GM12875 (cell line): ENCODE results near the gene NAALADL2.

Experiments used
- H3K4me3 ChIP-seq: one replicate; pipeline ENCODE4 v1.5.1; 2011; ENCODE audit warnings: low read depth, low read length, control low read depth
- TF ChIP-seq, protein P1 (sequence below): IDR thresholded peaks from 2 replicates; pipeline ENCODE4 v1.5.1; 2011; ENCODE audit warnings: low read depth, mild to moderate bottlenecking, control low read depth, inconsistent platforms, low read length, moderate library complexity, borderline replicate concordance; ENCODE audit not compliant: insufficient read depth

Gene NAALADL2

DNA sequence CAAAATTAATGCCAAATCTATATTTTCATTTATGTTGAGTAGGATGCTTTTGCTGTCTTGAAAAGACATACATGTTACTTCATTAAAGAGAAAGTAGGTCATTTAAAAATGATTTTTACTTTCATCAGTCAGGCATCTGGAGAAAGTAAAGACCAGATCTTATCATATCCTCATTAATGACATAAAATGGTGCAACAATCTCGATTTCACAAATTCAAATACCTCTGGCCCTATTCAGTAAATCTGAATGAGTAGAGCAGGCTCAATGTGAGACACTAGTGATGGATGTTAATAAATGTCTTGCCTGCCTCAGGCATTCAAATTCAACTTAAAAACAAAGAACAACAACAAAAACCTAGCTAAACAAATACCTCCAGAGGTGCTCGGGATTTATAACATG, 714.1 kb downstream of the NAALADL2 start:
- no peak overlapping the region for H3K4me3 ChIP-seq
- TF ChIP-seq, protein P1, sequence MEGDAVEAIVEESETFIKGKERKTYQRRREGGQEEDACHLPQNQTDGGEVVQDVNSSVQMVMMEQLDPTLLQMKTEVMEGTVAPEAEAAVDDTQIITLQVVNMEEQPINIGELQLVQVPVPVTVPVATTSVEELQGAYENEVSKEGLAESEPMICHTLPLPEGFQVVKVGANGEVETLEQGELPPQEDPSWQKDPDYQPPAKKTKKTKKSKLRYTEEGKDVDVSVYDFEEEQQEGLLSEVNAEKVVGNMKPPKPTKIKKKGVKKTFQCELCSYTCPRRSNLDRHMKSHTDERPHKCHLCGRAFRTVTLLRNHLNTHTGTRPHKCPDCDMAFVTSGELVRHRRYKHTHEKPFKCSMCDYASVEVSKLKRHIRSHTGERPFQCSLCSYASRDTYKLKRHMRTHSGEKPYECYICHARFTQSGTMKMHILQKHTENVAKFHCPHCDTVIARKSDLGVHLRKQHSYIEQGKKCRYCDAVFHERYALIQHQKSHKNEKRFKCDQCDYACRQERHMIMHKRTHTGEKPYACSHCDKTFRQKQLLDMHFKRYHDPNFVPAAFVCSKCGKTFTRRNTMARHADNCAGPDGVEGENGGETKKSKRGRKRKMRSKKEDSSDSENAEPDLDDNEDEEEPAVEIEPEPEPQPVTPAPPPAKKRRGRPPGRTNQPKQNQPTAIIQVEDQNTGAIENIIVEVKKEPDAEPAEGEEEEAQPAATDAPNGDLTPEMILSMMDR = no peak

DNA sequence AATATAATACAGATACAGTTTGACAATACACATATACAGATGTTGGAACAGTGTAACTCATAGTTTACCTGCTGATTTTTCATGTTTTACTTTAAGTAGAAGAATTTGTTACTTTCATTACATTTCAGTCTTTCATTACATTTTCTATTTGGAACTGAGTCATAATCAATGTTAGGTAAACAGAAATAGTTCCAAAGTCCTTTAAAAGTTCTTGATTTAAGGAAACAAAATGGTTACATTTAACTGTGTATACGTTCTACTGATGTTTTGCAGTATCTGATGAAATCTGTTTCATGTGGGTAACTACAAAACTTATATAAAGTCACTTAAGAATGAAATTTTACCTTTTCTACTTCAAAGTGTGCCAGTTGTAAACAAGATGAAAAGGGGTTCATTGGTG, 721.2 kb downstream of the NAALADL2 start:
- no peak overlapping the region for H3K4me3 ChIP-seq
- TF ChIP-seq, protein P1 = no peak

DNA sequence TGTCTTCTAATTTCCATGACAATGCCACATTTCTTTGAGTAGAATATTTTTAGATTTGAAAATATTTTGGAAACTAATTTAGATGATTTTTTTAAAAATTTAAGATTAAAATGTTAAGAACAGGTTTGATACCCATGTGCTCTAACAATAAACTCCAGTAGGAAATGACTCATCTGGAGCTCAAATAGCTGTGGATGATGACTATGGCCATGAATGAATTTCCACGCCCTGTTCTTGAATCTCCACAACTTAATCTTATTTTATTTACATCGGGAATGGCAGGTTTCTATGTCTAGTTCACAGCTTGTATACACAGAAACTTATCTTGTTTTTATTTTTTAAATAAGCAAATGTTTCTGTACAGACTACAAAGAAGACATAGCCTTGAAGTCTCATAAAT, 726.8 kb downstream of the NAALADL2 start:
- TF ChIP-seq, protein P1 = no peak
- no peak overlapping the region for H3K4me3 ChIP-seq

DNA sequence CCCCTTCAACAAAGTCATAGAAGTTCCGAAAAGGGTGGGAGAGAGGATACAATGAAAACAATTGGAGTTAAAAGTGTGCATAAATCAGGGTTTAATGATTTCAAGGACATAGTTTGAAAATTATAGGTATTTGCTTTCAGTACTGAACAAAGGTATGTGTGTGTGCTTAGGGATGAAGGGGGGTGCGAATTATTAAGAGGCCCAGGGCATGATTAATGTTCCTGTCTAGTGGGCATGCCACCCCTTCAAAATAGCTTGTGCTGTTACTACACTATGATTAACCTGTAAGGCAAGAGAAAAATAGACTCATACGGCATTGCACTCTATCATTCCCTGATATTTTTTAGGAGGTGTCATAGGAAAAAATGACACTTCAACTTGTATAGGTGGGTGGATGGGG, 731.6 kb downstream of the NAALADL2 start:
- TF ChIP-seq, protein P1 = no peak
- H3K4me3 ChIP-seq = no peak overlapping the region

DNA sequence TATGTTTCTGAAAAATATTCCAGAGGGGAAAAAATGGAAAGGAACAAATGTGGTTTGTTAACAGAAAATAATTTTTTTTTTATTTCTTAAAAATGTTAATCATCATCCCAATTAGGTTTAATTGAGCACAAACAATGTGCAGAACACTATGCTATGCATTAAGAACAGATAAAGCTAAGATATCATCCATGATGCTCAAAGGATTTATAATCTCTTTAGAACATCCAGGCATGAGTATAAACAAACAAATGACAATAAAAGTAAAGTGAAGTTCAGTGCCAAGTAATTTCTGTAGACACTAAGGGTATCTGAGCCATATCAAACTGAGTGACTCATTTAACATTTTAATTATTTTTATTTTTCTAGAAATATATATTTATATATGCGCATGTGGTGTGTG, 732.2 kb downstream of the NAALADL2 start:
- TF ChIP-seq, protein P1 = no peak
- no peak overlapping the region for H3K4me3 ChIP-seq

DNA sequence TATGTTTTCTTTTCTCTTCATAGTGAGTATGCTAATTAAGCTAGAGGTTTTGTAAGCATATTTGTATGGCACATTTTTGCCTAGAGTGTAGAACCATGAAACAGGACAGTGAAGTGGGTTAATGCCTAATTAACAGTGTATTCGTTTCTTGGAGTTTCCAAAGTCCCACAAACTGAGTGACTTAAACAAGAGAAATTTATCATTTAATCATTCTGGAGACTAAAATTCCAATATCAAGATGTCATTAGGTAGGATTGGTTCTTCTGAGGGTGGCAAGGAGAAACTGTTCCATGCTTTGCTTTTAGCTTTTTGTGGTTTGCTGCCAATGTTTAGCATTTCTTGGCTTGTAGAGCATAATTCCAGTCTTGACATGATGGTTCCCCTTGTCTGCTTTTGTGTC, 734.2 kb downstream of the NAALADL2 start:
- H3K4me3 ChIP-seq = no peak overlapping the region
- TF ChIP-seq, protein P1 = no peak

DNA sequence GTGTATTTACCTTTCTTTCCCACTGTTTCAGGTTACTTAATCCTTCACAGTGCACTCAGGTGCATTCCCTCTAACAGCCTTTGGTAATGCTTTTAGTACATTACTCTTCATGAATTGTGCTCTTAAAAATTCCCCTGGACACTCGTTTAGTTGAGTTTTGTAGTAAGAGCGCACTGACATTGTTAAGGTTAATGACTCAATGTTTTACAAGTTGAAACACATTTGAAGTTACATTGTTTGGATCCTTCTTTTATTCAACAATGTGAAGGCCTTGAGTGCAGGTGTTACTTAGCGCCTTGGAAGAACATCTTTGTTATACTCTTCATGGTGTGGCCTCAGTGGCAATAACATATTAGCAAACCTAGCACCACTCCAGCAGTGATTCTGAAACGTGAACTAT, 739.6 kb downstream of the NAALADL2 start:
- H3K4me3 ChIP-seq = no peak overlapping the region
- TF ChIP-seq, protein P1 = no peak
